ENCODE results near the gene CALCA.

Gene CALCA

GRCh38 chr11:14942745-14943144, 29.4 kb downstream of the CALCA start:
- DNase-seq = no peak

- no peak for DNase-seq
Observed at GRCh38 chr11:14938936-14939335, 33.2 kb downstream of the CALCA start.

GRCh38 chr11:14934641-14935351, 37.4 kb downstream of the CALCA start:
- DNase-seq = no peak

- DNase-seq = no peak
Observed at GRCh38 chr11:14932447-14932846, 39.7 kb downstream of the CALCA start.

GRCh38 chr11:14930369-14930768, 41.8 kb downstream of the CALCA start:
- DNase-seq = no peak

- no peak for DNase-seq
Observed at GRCh38 chr11:14927146-14927545, 45.0 kb downstream of the CALCA start.

GRCh38 chr11:14924318-14924717, 47.8 kb downstream of the CALCA start:
- DNase-seq = no peak
